AG04450 (cell line): ENCODE measurements around the gene HOMER3. TPM values are rescaled to one million over a fixed set of nuclear protein-coding genes. Genes with fewer than 3 reads are reported as not detected.

ENCODE experiments used
- CTCF ChIA-PET: fragments of 300-600, 350-600 bp; formaldehyde crosslinking; extraction: SDS; loops from one replicate; lab custom pipeline; 2022; ENCODE audit warnings: antibody characterized with exemption, inconsistent platforms; lab: Charles Lee
- POLR2A ChIA-PET: fragments of 350-600 bp; formaldehyde crosslinking; extraction: SDS; loops from one replicate; lab custom pipeline; 2021; ENCODE audit warnings: antibody characterized with exemption, inconsistent platforms; lab: Yijun Ruan, JAX
- DNase-seq: peaks from one replicate; pipeline ENCODE4 v3.0.0-alpha.2; 2011; ENCODE audit warnings: low read depth, low spot score
- H3K27ac ChIP-seq: one replicate; pipeline ENCODE4 v1.5.1; 2012; ENCODE audit warnings: low read depth, low read length, control low read depth
- H3K27me3 ChIP-seq: one replicate; pipeline ENCODE4 v1.6.0; 2012; ENCODE audit warnings: low read length; ENCODE audit not compliant: control insufficient read depth, insufficient read depth
- H3K4me3 ChIP-seq: 2 replicates; pipeline ENCODE4 v1.5.1; 2011; ENCODE audit warnings: mild to moderate bottlenecking, low read depth, low read length, control low read depth
- H3K9me3 ChIP-seq: 2 replicates; pipeline ENCODE4 v1.5.1; 2012; ENCODE audit warnings: low read length; ENCODE audit not compliant: control insufficient read depth, insufficient read depth
- polyA plus RNA-seq: library from polyadenylated mRNA; depleted of rRNA; stranded (reverse); fragments of >200 nt; gene quantifications from 2 replicates; pipeline ENCODE4 v1.2.3, GENCODE V29; 2011
- TF ChIP-seq, protein P1 (sequence below): IDR thresholded peaks from 2 replicates; pipeline ENCODE4 v1.5.1; 2011; ENCODE audit warnings: low read depth, low read length, control low read depth, inconsistent platforms

HOMER3 gene
- polyA plus RNA-seq, 1 experiment, result 29.0 TPM

DNA sequence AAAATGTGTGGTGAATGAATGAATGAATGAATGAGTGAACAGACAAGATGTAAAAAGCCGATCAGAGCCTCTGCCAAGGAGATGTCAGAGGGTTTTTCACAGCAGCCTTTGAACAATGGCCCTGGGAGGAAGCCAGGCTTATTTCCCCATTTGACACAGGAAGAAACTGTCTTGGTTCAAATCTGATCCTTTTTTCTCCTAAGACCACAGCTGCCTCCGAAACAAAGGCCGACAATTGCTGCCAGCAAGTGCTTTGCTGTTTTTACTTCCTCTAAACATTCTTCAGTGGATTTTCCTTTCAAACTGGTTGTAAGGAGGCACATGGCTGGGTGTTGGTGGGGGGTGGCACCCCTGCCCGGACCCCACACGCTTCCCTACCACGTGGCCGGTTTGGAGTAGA lies 44.2 kb upstream of the HOMER3 start:
- Histone ChIP-seq H3K4me3 (no peak overlapping the region), H3K27me3 (peaks cover 11% of the 10 kb centered on the region), H3K9me3 (no peaks in the 10 kb centered on the region), H3K27ac (no peak overlapping the region)
- POLR2A ChIA-PET, result no interaction called here
- CTCF ChIA-PET, result interaction anchor here (0.5 to 0.7 kb wide), 2 partner anchors 60 to 104 kb away, joined by 3 to 4 read pairs; no protein-coding TSS in a partner anchor
- TF ChIP-seq, protein P1, sequence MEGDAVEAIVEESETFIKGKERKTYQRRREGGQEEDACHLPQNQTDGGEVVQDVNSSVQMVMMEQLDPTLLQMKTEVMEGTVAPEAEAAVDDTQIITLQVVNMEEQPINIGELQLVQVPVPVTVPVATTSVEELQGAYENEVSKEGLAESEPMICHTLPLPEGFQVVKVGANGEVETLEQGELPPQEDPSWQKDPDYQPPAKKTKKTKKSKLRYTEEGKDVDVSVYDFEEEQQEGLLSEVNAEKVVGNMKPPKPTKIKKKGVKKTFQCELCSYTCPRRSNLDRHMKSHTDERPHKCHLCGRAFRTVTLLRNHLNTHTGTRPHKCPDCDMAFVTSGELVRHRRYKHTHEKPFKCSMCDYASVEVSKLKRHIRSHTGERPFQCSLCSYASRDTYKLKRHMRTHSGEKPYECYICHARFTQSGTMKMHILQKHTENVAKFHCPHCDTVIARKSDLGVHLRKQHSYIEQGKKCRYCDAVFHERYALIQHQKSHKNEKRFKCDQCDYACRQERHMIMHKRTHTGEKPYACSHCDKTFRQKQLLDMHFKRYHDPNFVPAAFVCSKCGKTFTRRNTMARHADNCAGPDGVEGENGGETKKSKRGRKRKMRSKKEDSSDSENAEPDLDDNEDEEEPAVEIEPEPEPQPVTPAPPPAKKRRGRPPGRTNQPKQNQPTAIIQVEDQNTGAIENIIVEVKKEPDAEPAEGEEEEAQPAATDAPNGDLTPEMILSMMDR, result no peak
- DNase-seq, result no peak

DNA sequence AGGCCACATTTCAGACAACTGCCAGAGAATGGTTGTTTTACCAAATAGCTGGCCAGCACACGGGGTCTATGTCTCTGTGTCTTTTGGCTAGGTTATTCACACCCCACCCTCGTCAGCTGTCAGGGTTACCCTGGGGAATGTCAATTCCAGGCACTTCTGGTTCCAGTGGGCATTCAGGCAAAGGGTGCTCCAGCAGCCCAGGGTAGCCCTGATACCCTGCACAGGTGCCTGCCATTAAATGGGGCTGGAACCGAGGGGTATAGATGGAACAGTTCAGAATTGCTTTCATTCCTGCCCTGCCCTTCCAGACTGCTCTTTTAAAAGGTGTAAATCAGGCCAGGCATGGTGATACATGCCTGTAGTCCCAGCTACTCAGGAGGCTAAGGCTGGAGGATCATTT lies 43.2 kb upstream of the HOMER3 start:
- Histone ChIP-seq H3K4me3 (no peak overlapping the region), H3K27me3 (peaks cover 11% of the 10 kb centered on the region), H3K9me3 (no peaks in the 10 kb centered on the region), H3K27ac (no peak overlapping the region)
- ChIA-PET POLR2A (no interaction called here), CTCF (no interaction called here)
- TF ChIP-seq, protein P1, result no peak
- DNase-seq, result no peak

- TF ChIP-seq, protein P1, result no peak
- peaks cover 11% of the 10 kb centered on the region for H3K27me3 ChIP-seq
- DNase-seq, result no peak
- ChIA-PET CTCF (interaction anchor here (2.4 kb wide), 1 partner anchor 12 kb away, joined by 9 read pairs; no protein-coding TSS in a partner anchor), POLR2A (interaction anchor here (1.0 kb wide), 1 partner anchor 63 kb away, joined by 3 read pairs; the partner anchor contains the start of gene DDX49)
- no peaks in the 10 kb centered on the region for H3K9me3 ChIP-seq
- no peak overlapping the region for H3K27ac ChIP-seq
- no peak overlapping the region for H3K4me3 ChIP-seq
Measured at GRCh38 chr19:18982669-18983068, 41.7 kb upstream of the HOMER3 start.

- no peak overlapping the region for H3K4me3 ChIP-seq
- peaks cover 11% of the 10 kb centered on the region for H3K27me3 ChIP-seq
- DNase-seq, result no peak
- CTCF ChIA-PET, result no interaction called here
- H3K9me3 ChIP-seq, result no peaks in the 10 kb centered on the region
- POLR2A ChIA-PET, result no interaction called here
- TF ChIP-seq, protein P1, result no peak
- H3K27ac ChIP-seq, result no peak overlapping the region
Measured at GRCh38 chr19:18980432-18981020, 39.5 kb upstream of the HOMER3 start.

GRCh38 chr19:18978616-18979015 lies 37.6 kb upstream of the HOMER3 start:
- Histone ChIP-seq H3K27ac (no peak overlapping the region), H3K4me3 (no peak overlapping the region), H3K9me3 (no peaks in the 10 kb centered on the region), H3K27me3 (peaks cover 7% of the 10 kb centered on the region)
- TF ChIP-seq, protein P1, result no peak
- no peak for DNase-seq
- ChIA-PET POLR2A (no interaction called here), CTCF (no interaction called here)
